ENCODE results near the gene RFTN1.

Gene RFTN1

DNA sequence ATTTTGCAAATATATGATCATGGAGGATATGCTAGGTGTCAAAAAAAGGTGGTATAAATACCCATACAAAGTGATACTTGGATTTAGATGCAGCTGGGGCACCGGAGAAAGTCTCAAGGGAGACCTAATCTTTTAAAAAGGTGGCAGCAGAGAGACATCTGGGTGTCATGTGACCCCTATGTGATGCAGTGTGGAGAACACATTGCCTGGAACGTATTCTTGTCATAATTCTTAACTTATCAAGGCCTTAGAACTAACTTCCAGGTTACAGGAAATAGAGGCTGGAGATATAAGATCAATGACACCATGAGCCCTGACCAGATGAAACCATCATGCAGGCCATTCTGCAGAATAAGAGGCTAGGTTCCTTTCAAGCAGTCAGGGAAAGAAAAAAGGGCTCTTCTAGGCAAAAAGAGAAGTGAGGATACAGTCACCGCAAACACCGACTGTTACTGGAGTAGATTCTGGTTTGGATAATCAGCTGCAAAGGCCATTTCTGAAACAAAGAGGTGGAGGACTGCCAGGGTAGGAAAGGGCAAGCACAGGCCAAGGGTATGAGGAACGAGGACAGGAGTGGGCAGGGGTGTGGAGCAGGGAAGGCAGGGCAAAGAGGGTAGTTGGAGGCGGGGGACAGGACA is 147.9 kb downstream of the RFTN1 start:
- in situ Hi-C loops (cut with MboI; ENCODE audit: low sequenced_read_pairs): no loop called here

DNA sequence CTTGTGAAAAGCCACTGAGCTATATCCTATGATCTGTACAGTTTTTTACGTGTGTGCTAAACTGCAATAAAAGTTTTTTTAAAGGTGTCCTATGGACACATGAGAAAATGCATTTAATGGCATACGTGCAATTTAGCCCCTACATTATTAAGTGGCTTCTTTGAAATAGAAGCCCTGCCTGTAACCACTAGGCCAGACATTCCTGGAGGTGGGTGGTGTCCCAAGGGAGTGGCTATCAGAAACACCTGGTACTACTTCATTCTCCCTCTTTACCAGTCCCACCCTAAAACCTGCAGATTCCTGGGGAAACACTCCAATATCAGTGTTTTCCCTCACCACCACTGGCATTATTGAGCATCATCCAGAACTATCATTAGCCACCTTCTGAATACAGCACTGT is 148.5 kb downstream of the RFTN1 start:
- in situ Hi-C loops (cut with MboI; ENCODE audit: low sequenced_read_pairs): no loop called here

DNA sequence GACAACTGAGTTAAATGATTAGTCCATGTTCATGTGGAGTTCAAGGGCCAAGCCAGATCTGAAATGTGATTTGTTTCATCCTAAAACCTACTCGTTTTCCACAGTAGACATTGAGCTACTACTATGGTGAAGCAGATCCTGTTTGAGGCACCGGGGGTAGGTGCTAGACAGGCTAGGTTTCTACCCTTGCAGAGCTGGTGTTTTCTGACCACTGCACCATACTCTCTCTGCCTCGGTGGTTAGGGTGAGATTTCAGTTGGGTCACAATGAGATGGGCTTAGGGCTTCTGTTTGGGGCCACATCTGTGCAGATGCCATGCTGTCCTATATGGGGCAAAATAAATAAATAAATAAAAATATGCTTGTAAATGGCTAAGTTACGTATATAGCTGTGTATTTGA is 149.2 kb downstream of the RFTN1 start:
- in situ Hi-C loops (cut with MboI; ENCODE audit: low sequenced_read_pairs): no loop called here

DNA sequence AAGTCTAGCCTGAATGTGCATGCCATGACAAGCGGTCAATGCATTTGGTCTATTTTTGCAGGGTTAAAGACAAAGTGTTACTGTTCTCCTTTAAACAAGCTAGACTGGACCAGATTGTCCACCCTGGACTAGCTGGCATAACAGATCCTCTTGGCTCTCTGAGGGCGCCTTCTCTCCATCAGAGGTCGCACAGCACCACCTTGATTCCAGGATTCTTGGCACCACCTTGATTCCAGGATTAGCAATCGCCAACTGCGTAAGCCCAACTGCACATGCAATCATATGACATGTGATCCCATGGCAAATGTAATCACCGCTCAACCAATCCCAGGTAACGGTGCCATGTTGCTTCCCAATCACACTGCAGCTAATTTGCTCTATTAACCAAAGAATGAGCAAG is 149.9 kb downstream of the RFTN1 start:
- in situ Hi-C loops (cut with MboI; ENCODE audit: low sequenced_read_pairs): no loop called here

DNA sequence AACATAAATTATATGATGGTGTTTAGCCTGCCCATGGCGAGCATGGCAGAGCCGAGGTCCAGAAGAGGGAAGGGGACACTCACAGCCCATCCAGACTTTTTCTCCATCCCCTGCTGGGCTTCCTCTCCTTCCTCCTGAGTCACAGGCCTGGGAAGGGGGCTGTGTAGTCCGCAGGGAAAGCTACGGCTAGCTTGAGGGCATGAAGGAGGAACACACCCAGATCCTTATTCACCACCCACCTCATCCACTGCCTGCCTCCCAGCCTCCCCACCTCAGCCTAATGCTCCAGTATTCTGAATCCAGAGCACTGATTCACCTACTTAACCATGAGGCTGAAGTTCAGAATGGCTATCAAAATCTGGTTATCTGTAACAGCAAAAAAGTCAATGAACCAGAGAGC is 150.7 kb downstream of the RFTN1 start:
- in situ Hi-C loops (cut with MboI; ENCODE audit: low sequenced_read_pairs): no loop called here

- in situ Hi-C loops (cut with MboI; ENCODE audit: low sequenced_read_pairs): no loop called here
Measured at GRCh38 chr3:16361087-16361486, 152.4 kb downstream of the RFTN1 start.

DNA sequence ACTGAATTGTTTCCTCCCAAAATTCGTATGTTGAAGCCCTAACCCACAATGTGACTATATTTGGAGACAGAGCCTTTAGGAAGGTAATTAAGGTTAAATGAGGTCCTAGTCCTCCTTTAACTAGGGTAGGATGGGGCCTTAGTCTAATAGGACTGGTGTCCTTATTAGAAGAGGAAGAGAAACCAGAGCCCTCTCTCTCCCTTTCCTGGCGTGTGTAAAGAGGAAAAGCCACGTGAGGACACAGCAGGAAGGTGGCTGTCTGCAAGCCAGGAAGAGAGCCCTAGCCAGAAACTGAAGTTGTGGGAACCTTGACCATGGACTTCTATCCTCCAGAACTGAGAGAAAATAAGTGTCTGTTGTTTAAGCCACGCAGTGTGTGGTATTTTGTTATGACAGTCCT is 154.2 kb downstream of the RFTN1 start:
- in situ Hi-C loops (cut with MboI; ENCODE audit: low sequenced_read_pairs): no loop called here

DNA sequence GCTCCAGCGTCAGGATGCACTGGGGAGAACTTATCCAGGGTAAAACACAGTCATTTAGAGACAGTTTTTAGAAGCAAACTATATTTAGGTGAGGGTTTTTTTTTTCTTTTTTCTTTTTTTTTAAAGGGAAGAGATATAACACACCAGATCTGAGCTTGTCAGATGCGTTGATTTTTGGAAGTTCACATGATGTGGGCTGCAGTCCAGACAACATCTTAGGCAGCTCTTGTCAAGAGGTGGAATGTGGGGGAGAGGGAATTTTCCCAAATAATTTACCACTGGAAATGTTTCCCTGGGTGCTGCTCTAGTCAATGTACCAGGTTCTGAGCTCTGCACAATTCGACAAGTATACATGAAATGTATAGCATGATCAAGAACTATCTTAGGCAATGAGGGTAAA is 155.2 kb downstream of the RFTN1 start:
- in situ Hi-C loops (cut with MboI; ENCODE audit: low sequenced_read_pairs): no loop called here

GRCh38 chr3:16357186-16358121 is 156.0 kb downstream of the RFTN1 start:
- in situ Hi-C loops (cut with MboI; ENCODE audit: low sequenced_read_pairs): no loop called here

GRCh38 chr3:16355828-16356227 is 157.7 kb downstream of the RFTN1 start:
- in situ Hi-C loops (cut with MboI; ENCODE audit: low sequenced_read_pairs): no loop called here

DNA sequence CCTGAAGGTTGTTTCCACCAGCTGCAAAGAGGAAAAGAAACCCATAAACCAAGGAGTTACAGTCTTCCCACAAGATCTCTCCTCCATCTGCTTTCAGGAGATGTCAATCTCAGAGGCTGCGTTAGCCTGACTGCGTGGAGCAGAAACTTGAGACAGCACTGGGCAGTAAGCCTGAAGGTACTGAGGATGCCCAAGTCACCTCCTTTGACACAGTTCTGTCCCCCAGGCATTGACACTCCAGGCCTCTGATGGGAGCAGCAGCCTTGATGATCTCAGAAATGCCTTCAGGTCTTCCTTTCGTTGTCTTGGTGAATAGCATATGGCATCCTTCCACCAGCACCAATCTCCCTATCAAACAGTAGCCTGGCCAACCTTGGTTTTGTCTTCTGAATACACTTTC is 159.2 kb downstream of the RFTN1 start:
- in situ Hi-C loops (cut with MboI; ENCODE audit: low sequenced_read_pairs): no loop called here

DNA sequence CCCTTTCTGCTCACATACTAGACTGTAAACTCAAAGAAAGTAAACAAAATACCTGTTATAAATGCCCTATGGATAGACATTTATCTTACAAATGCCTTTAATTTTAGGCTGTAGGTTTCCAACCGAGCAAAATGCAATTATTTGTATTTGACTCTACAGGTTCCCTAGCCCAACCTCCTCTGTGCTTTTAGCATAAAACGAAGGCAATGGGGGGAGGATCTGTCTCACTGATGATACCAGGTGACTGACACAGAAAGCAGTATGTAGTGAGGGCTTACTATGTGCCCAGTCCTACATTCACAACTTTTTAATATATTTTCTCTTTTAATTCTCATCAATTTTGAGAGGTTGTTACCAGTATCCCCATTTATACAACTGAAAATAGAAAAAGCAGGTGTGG is 161.1 kb downstream of the RFTN1 start:
- in situ Hi-C loops (cut with MboI; ENCODE audit: low sequenced_read_pairs): no loop called here

- in situ Hi-C loops (cut with MboI; ENCODE audit: low sequenced_read_pairs): no loop called here
Measured at GRCh38 chr3:16350597-16351318, 162.7 kb downstream of the RFTN1 start.

GRCh38 chr3:16349986-16350596 is 163.4 kb downstream of the RFTN1 start:
- in situ Hi-C loops (cut with MboI; ENCODE audit: low sequenced_read_pairs): no loop called here

DNA sequence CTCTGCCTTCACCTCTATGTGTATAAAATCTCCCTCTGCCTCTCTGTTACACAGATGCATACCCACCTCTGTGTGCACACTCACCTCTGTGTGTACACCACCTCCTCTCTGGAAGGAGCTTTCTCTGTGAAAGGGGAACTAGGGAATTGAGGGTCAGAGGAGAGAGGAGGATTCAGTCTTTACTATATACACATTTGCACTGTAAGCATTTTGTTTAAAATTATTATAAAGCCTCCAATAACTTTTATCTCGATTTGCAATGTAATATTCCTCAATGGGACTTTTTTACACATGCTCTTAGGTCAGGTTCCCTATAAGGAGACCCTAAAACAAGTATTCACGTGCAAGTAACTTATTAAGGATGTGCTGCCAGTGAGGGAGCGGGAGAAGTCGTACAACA is 166.0 kb downstream of the RFTN1 start:
- in situ Hi-C loops (cut with MboI; ENCODE audit: low sequenced_read_pairs): no loop called here

DNA sequence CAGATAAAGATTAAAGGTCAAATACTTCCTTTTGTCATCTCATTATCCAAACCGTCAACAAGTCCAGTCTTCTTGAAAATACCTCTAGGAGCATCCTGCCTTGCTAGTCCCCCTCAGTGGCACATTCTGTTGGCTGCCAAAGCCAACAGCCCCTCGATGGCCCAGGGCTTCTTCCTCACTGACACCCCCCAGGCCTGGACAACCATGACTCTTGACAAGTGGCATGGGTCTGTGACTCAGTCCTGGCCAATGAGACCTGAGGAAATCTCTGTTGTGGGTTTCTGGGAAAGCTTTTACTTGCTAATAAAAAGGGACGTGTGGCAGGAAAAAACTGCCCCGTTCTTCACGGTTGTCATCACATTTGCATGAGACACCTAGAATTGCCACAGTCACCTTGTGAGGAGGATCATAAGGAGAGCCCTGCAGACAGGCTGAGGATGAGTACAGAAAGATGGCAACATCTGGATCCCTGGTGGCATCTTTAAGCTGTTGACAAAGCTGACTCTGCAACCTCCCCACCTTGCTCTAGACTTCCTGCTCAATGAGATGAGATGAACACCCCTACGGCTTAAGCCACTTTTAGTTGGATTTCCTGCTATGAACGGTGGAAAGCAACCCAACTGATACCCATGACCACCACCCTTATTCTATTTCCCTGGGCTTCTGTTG is 167.0 kb downstream of the RFTN1 start:
- in situ Hi-C loops (cut with MboI; ENCODE audit: low sequenced_read_pairs): no loop called here

GRCh38 chr3:16343101-16343500 is 170.4 kb downstream of the RFTN1 start:
- in situ Hi-C loops (cut with MboI; ENCODE audit: low sequenced_read_pairs): no loop called here

DNA sequence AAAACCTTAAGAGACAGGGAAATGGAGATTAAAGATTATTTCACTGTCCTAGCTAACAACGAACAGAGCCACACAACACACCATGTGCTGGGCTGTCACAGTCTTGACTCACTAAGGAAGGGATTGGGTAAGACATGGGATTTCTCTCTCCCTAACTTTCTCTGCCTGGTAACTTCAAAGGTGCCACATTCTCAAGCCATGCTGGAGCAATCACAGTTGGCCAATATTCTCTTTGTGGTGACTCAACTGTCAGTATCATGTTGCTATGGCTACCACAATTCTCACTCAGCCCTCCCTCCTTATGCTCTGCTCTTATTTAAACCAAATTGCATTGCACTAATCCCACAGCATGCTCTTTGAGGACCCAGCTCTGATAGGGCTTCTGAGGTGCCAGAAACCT is 174.5 kb downstream of the RFTN1 start:
- in situ Hi-C loops (cut with MboI; ENCODE audit: low sequenced_read_pairs): no loop called here

DNA sequence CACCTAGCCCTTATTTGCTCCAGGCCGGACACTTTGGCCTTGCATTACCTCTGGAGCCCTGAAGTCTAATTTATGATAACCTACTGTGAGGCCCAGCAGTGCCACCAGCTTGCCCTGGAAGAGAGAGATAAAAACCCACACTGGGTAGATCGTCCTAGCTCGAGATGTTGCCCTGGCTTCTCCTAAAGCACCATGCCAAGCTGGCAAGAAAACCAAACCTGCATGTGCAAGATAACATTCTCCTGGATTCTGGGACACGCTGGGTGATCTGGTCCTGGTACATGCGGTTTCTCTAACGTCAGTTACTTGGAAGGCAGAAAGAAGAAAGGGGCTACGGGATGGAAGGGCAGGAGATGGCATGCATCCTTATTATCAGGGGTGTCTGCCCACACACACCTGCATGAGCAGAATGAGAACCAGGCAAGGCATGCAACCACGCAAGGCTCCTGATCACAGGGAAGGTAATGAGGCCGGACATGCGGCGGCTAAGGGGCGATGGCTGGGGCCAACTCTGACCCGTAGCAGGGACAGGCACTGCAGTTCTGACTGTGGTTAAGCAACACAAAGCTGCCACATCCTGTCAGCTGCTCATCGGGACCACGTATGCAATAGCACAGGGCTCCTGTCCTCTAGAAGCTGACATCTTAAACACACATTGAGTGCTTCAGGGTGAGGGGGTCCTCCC is 175.5 kb downstream of the RFTN1 start:
- in situ Hi-C loops (cut with MboI; ENCODE audit: low sequenced_read_pairs): no loop called here

- in situ Hi-C loops (cut with MboI; ENCODE audit: low sequenced_read_pairs): no loop called here
Measured at GRCh38 chr3:16336825-16337224, 176.7 kb downstream of the RFTN1 start.

Measured in hTERT RPE-1 (cell line).